Tibial nerve (tissue), 3 donors: ENCODE results near the gene COL1A2.

Source experiments
- EP300 ChIP-seq, 2 donors: sonication (generic); formaldehyde crosslinking; IDR thresholded peaks; one replicate each; pipeline ENCODE4 v1.6.1; 2017; ENCODE audit warnings: antibody characterized with exemption in 2 of 2, mild to moderate bottlenecking in 1 of 2
- POLR2A ChIP-seq, 2 donors: fragments of 450-650 bp; IDR thresholded peaks; one replicate each; pipeline ENCODE4 v1.6.1; 2017; ENCODE audit warnings: antibody characterized with exemption in 2 of 2, mild to moderate bottlenecking in 2 of 2, moderate library complexity in 2 of 2

DNA sequence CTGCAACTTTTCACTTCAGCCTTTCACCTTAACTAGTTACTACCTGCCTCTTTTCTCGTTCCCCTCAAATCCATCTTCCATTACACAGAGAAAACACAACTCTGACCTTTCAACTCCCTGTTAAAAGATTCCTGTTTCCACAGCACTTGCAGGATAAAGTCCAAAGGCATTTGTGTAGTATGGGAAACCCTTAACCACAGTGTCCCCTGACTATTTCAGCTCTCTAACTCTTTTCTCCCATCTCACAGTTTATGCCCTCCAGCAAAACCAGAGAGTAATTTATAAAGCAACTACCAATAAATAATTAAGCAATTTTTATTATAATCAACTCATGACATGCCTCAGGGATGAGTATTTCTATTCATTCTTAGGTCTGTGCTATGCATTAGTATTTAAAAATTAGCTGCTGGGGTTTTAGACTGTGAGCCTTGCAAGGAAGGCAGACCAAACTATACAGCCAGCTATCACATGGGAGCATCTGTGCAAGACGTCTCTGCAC is 51.0 kb downstream of the COL1A2 start:
- TF ChIP-seq POLR2A (IDR thresholded peaks at IDR 0.05) (no peak), EP300 (IDR thresholded peaks at IDR 0.05) (no peak)
